ENCODE results near the gene MBOAT2.

GRCh38 chr2:8833853-8834252 lies 169.6 kb downstream of the MBOAT2 start:
- TF ChIP-seq CTCF (IDR thresholded peaks at IDR 0.05; ENCODE audit: low read depth, low read length) (no peak), EZH2phosphoT487 (IDR thresholded peaks at IDR 0.05; ENCODE audit: low read depth) (no peak)

All from OCI-LY3 (cell line).